ENCODE measurements around the gene IFNGR1.
A peak's percentile ranks its signal among the peaks of the same experiment; 100 is the strongest.
"Not testable (repeated sequence)": the region's sequence is repeated elsewhere in the genome, so short reads cannot be mapped to it uniquely, and the experiment has no call there.

IFNGR1 gene

GRCh38 chr6:137218917-137219663 is at the start of gene IFNGR1:
Gene IFNGR1, minus strand, starts transcription at chr6:137219385. Its CDS starts 58 bp downstream, at chr6:137219327.
- peak; percentile 97 for DNase-seq (ENCODE audit: low spot score)

- no peak for DNase-seq (ENCODE audit: low spot score)
Observed at GRCh38 chr6:137268911-137269310, 49.7 kb upstream of the IFNGR1 start.

DNA sequence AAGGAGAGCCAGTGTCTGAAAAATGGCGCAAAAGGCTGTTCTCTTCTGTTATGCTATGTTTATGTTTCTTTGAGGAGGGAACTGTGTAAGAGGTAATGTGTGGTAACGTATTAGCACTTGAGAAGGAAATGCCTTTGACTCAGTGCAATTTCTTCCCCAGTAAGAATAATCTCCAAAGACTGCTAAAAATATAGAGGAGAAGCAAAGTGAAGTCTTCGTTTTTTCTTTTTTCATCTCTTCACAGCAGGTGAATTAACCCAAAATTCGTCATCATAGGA is 47.1 kb upstream of the IFNGR1 start:
- DNase-seq (ENCODE audit: low spot score), result no peak

- DNase-seq (ENCODE audit: low spot score), result no peak
Observed at GRCh38 chr6:137265561-137266308, 46.5 kb upstream of the IFNGR1 start.

- DNase-seq (ENCODE audit: low spot score), result no peak
Observed at GRCh38 chr6:137264311-137265075, 45.3 kb upstream of the IFNGR1 start.

GRCh38 chr6:137261761-137262160 is 42.6 kb upstream of the IFNGR1 start:
- no peak for DNase-seq (ENCODE audit: low spot score)

- DNase-seq (ENCODE audit: low spot score), result no peak
Observed at GRCh38 chr6:137261361-137261760, 42.2 kb upstream of the IFNGR1 start.

DNA sequence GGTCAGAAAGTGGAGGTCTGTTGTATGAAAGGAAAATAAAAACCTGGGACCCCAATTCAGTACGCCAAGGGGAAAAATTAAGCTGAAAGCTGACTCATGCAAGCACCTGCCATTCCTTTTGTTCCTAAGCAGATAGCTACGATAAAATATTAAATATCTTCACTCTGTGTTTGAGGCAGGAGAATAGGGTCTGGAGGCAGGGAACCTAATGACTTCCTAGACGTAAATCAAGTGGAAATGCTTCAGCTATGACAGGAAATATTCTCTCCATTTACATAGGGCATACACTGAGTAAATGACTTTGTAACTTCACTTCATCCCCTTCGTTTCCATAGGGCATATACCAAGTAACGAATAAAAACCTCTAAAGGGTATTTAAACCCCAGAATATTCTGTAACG is 41.0 kb upstream of the IFNGR1 start:
- no peak for DNase-seq (ENCODE audit: low spot score)

GRCh38 chr6:137259349-137259748 is 40.2 kb upstream of the IFNGR1 start:
- no peak for DNase-seq (ENCODE audit: low spot score)

GRCh38 chr6:137258170-137258569 is 39.0 kb upstream of the IFNGR1 start:
- no peak for DNase-seq (ENCODE audit: low spot score)

DNA sequence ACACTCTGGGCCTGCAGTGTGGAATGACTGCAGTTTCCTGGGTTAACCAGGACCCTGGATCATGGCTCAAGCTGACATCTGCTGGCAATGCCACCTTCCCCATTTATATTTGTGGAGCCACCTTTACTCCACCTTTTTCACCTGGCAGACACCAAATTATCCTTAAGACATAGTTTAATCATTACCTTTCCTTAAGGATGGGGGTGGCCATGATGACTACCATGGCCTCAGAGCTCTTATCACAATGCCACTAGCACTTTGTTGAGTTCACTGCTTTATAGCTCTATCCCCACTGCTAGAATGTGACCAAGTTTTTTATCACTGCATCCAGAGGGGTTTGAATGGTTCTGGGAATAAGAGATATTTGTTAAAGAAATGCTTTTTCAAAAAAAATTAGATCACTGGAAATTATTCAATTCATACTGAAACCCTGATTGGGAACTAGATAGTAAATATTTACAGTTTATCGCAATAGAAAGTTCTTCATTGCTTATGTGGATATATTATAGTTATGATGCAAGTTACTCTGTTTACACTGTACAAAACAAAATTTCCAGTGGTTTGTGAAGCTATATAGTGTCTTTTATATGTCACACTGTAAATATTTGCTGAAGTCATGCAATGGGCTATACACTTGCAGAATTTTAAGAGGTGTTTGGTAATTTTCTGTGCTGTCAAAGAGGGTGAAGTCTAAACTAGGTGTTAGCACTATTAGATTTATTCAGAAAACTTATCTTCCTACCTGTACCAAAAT is 37.3 kb upstream of the IFNGR1 start:
- DNase-seq (ENCODE audit: low spot score), result no peak

- no peak for DNase-seq (ENCODE audit: low spot score)
Observed at GRCh38 chr6:137254966-137255365, 35.8 kb upstream of the IFNGR1 start.

GRCh38 chr6:137254430-137254829 is 35.2 kb upstream of the IFNGR1 start:
- DNase-seq (ENCODE audit: low spot score), result not testable (repeated sequence)

DNA sequence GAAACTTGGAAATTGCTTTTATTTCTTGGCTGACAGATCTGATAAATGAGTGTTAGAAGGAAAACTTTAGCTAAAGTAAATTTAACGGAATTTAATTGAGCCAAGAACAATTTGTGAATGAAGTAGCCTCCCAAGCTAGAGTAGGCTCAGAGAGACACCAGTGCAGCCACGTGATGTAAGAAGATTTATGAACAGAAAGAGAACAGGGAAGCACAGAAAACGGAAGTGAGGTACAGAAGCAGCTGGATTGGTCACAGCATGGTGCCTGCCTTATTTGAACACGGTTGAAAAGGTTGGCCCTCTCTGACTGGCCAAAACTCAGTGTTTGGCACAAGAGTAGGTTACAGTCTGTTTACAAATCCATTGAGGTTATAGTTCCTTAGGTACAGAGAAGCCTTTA is 29.5 kb upstream of the IFNGR1 start:
- no peak for DNase-seq (ENCODE audit: low spot score)

GRCh38 chr6:137247724-137248123 is 28.5 kb upstream of the IFNGR1 start:
- DNase-seq (ENCODE audit: low spot score), result no peak

DNA sequence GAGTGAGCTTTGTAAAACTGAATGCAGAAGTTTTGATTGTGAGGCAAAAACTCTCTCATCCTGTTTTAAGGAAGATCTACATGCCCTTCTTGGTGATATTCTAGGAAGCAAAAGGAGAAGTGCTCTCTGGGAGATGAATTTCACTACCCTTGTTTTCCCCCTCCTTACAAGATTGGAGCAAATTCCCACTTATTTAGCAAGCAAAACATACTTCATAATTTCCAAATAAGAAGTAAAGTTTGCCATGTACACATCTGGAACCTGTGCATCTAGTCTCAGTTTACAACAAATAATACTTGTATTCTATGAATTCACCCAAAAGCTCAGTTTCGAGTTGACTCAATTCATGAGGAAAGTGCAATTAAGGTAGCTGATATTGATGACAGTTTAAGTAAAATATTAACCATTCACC is 27.6 kb upstream of the IFNGR1 start:
- no peak for DNase-seq (ENCODE audit: low spot score)

DNA sequence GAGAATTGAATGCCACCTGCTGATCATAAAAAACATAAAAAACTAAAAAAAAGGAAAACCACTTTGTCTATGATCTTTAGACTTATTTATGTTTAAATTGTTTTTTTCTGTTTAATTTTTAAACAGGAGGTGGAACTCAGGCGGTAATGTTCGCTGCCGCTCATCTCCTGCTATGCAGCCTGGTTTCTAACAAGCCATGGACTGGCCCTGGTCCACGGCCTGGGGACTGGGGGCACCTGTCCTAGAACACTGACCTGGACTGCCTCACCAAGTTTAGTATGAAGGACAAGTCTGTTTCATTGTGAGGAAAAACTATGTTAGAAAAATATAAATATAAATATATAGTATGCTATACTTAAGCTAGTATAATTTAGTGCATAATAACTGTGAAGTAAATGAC is 27.0 kb upstream of the IFNGR1 start:
- no peak for DNase-seq (ENCODE audit: low spot score)

GRCh38 chr6:137241481-137242038 is 22.4 kb upstream of the IFNGR1 start:
- no peak for DNase-seq (ENCODE audit: low spot score)

DNA sequence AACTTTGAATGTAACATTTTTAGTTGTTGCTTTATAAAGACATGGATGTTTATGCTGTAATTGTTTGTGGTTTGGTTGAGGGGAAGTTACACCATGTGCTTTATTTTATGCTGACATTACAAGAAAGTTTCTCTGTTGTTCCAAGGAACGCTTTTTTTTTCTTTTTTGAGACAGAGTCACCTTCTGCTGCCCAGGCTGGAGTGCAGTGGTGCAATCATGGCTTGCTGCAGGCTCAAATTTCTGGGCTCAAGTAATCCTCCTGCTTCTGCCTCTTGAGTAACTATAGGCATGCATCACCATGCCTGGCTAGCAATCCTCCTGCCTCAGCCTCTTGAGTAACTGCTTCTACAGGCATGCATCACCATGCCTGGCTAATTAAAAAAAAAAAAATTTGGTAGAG is 21.0 kb upstream of the IFNGR1 start:
- DNase-seq (ENCODE audit: low spot score), result peak; percentile 16

- DNase-seq (ENCODE audit: low spot score), result no peak
Observed at GRCh38 chr6:137237413-137238170, 18.4 kb upstream of the IFNGR1 start.
